ENCODE measurements around the gene PRDX5. TPM values are rescaled to one million over a fixed set of nuclear protein-coding genes. Genes with fewer than 3 reads are reported as not detected.

PRDX5 gene
- total RNA-seq, 1 experiment from 2014 or later, result 381 TPM

GRCh38 chr11:64284962-64285884 is 32.7 kb upstream of the PRDX5 start, which contains the start of gene GPR137:
Gene GPR137 (plus strand): TSS chr11:64285848. CDS start chr11:64286525, 677 bp downstream.
- H3K4me1 ChIP-seq (replicated peaks; ENCODE audit: insufficient read depth), result peaks cover 22% of the 10 kb centered on the region
- no peaks in the 10 kb centered on the region for H3K36me3 ChIP-seq (ENCODE audit: low read depth)
- H3K9me3 ChIP-seq (ENCODE audit: insufficient read depth, low read depth), result no peaks in the 10 kb centered on the region
- peak; percentile 64 to 92 for DNase-seq
- H3K9me2 ChIP-seq (ENCODE audit: insufficient read depth), result no peaks in the 10 kb centered on the region
- H3K79me2 ChIP-seq (ENCODE audit: low read depth), result peaks cover 15% of the 10 kb centered on the region; the same call in 1 of the 2 replicates
- intact Hi-C loops (cut with micrococcal nuclease; ENCODE audit: unreplicated experiment), result loop anchor here (1.0 kb wide), 2 partner anchors 15 to 20 kb away; partner anchors contain the start of gene ESRRA
- peak within 1 kb of the TSS; percentile 83 for H2AFZ ChIP-seq
- POLR2A ChIA-PET (ENCODE audit: unreplicated experiment), result interaction anchor here (0.5 to 0.7 kb wide), 5 partner anchors 14 to 319 kb away, joined by 3 to 5 read pairs (median 4); no protein-coding TSS in a partner anchor
- H3K4me2 ChIP-seq, result peak within 1 kb of the TSS; percentile 82
- no peaks in the 10 kb centered on the region for H4K20me1 ChIP-seq (ENCODE audit: insufficient read depth)
- peak within 1 kb of the TSS; percentile 67 for H3K4me3 ChIP-seq
- CTCF ChIA-PET, result interaction anchor here (0.6 to 1.5 kb wide), 11 partner anchors 13 to 588 kb away, joined by 3 to 11 read pairs (median 6); partner anchors contain the start of gene PRDX5
- peak within 1 kb of the TSS; percentile 54 for H3K27ac ChIP-seq
- peaks cover 17% of the 10 kb centered on the region; the same call in 1 of the 2 replicates for H3F3A ChIP-seq (ENCODE audit: insufficient read depth, low read depth)
- H3K27me3 ChIP-seq (ENCODE audit: insufficient read depth, low read depth), result no peaks in the 10 kb centered on the region
- TF ChIP-seq CTCF (conservative IDR thresholded peaks at IDR 0.05) (no peak; the same call in 1 of the 2 replicates), EZH2 (IDR thresholded peaks at IDR 0.05; ENCODE audit: low read depth) (no peak)
- TSS peak; percentile 88 for BruUV-seq (replicated peaks)

GRCh38 chr11:64285885-64286800 is 31.8 kb upstream of the PRDX5 start:
- peak overlapping the region; percentile 83 for H2AFZ ChIP-seq
- peaks cover 17% of the 10 kb centered on the region; the same call in 1 of the 2 replicates for H3F3A ChIP-seq (ENCODE audit: insufficient read depth, low read depth)
- CTCF ChIA-PET, result interaction anchor here (0.6 to 0.7 kb wide), 4 partner anchors 14 to 587 kb away, joined by 3 to 11 read pairs (median 6); partner anchors contain the start of gene CATSPERZ
- intact Hi-C loops (cut with micrococcal nuclease; ENCODE audit: unreplicated experiment), result loop anchor here (1.0 kb wide), 1 partner anchor 16 kb away; no protein-coding TSS in a partner anchor
- BruUV-seq (replicated peaks), result TSS peak; percentile 9
- peaks cover 22% of the 10 kb centered on the region for H3K4me1 ChIP-seq (replicated peaks; ENCODE audit: insufficient read depth)
- no peaks in the 10 kb centered on the region for H3K36me3 ChIP-seq (ENCODE audit: low read depth)
- H3K27ac ChIP-seq, result no peak overlapping the region
- no peaks in the 10 kb centered on the region for H3K9me2 ChIP-seq (ENCODE audit: insufficient read depth)
- no peaks in the 10 kb centered on the region for H3K9me3 ChIP-seq (ENCODE audit: insufficient read depth, low read depth)
- no peaks in the 10 kb centered on the region for H4K20me1 ChIP-seq (ENCODE audit: insufficient read depth)
- peak overlapping the region; percentile 67 for H3K4me3 ChIP-seq
- peak overlapping the region; percentile 82 for H3K4me2 ChIP-seq
- peak in 1 of 2 experiments; percentile 59 for DNase-seq
- H3K27me3 ChIP-seq (ENCODE audit: insufficient read depth, low read depth), result no peaks in the 10 kb centered on the region
- POLR2A ChIA-PET (ENCODE audit: unreplicated experiment), result interaction anchor here (1.0 kb wide), 1 partner anchor 15 kb away, joined by 3 read pairs; no protein-coding TSS in a partner anchor
- H3K79me2 ChIP-seq (ENCODE audit: low read depth), result peaks cover 15% of the 10 kb centered on the region; the same call in 1 of the 2 replicates
- TF ChIP-seq CTCF (conservative IDR thresholded peaks at IDR 0.05) (peak; percentile 44; the same call in 1 of the 2 replicates), EZH2 (IDR thresholded peaks at IDR 0.05; ENCODE audit: low read depth) (no peak)

All from PC-9 (cell line).